GM13976 (cell line): ENCODE measurements around the gene CD300A.
"Not testable (repeated sequence)": the region's sequence is repeated elsewhere in the genome, so short reads cannot be mapped to it uniquely, and the experiment has no call there.

Experiments
- DNase-seq: peaks from one replicate; pipeline ENCODE4 v3.0.0; 2012; ENCODE audit warnings: low spot score
- CTCF ChIP-seq: IDR thresholded peaks from 2 replicates; pipeline ENCODE4 v1.5.1; 2012; ENCODE audit warnings: borderline replicate concordance, mild to moderate bottlenecking; ENCODE audit not compliant: insufficient read depth; ENCODE audit errors: extremely low read depth, missing control alignments, control extremely low read depth
- in situ Hi-C: fragments of 300-500 bp; cut with MboI; formaldehyde crosslinking; loops from one replicate; pipeline ENCODE4 v1.12.0; 2022; ENCODE audit warnings: low sequenced_read_pairs, mixed read lengths, inconsistent platforms; ENCODE audit not compliant: unreplicated experiment

Gene CD300A

GRCh38 chr17:74485841-74486240, 19.4 kb downstream of the CD300A start:
- no peak for TF ChIP-seq CTCF
- in situ Hi-C loops, result no loop called here
- peak; percentile 4 for DNase-seq

GRCh38 chr17:74488276-74488675, 21.8 kb downstream of the CD300A start:
- DNase-seq, in situ Hi-C loops: not testable (repeated sequence)

DNA sequence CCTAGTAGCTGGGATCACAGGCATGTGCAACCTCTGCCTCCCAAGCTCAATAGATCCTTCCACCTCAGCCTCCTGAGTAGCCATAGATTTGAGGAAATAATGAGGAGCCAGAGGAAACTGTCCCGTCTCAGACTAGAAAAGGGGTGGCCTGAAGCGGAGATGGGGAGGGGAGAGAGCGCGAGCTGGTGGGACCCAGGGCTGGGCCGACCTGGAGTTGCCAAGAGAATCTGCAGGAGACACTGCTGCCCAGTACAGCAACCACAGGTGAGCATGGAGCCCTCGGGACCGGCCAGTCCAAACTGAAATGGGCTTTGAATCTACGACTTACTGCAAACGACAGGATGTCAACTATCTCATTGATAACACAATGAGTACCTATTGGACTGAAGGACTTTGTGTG, 24.3 kb downstream of the CD300A start:
- TF ChIP-seq CTCF, result no peak
- peak; percentile 1 for DNase-seq
- in situ Hi-C loops, result no loop called here

DNA sequence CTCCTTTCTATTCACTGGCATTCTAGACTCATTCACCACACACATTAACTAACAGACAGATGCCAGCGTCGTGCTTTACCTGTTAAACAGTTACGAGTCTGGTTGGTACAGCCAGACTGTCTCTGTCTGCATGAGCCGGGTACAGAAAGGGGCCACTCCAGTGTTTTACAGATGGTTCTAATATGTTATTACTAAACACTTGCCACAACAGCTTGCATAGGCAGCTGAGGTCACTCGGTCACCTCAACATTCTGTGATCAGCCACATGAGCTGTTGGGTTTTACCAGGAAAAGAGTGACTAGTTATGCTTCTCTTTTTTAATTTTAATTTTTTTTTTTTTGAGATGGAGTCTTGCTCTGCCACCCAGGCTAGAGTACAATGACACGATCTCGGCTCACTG, 25.2 kb downstream of the CD300A start:
- peak; percentile 5 for DNase-seq
- TF ChIP-seq CTCF, result no peak
- in situ Hi-C loops, result no loop called here

GRCh38 chr17:74493331-74493833, 26.9 kb downstream of the CD300A start:
- TF ChIP-seq CTCF, result peak; percentile 76
- in situ Hi-C loops, result no loop called here
- DNase-seq, result peak; percentile 75

DNA sequence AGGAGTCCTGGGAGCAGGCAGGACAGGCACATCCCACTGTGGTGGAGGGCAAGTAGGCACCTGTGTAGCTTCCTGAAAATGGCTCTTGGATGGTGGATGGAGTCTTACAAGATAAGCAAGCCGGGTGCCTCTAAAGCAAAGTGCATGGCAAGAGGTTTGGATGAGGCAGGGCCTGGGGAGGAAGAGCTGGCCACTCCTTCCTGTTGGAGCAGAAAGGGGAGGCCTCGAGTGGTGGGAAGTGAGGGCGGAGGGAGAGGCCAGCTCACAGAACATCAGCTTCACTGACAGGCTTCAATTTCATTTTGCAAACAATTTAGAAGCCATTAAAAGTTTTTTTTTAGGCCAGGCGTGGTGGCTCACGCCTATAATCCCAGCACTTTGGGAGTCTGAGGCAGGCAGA, 31.0 kb downstream of the CD300A start:
- in situ Hi-C loops, result no loop called here
- no peak for TF ChIP-seq CTCF
- no peak for DNase-seq

DNA sequence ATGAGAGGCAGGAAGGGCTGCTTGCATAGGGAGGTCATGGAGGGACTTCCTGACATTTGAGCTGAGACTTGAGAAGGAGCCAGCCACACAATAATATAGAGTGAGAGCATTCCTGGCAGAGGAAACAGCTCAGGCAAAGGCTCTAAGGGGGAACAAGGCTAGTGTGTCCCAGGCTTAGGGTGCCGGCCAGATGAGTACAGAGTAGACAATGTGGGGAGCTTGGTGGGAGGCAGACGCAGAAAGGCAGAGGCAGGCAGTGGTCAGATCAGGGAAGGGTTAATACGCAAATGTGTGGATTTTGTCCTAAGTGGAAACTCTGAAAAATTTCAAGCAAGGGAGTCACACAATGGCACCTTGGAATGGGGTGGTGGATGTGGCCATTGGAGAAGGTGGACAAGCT, 33.6 kb downstream of the CD300A start:
- DNase-seq, result no peak
- in situ Hi-C loops, result no loop called here
- no peak for TF ChIP-seq CTCF

DNA sequence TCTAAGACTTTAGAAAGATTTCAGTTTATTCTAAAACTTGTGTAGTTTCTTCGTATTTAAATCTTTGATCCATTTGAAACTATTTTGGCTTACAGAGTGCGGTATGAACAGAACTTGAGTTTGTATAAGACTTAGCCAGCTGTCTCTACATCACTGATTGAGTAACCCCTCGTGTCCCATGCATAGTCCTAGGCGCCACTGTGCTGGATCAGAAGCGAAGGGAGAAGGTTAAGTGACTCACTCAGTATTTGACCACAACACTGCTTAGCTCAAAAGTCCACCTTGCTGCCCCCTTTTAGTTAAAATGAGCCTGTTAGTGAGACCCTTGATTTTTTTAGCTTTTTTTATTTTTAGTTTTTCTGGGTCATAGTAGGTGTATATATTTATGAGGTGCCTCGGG, 36.4 kb downstream of the CD300A start:
- no peak for DNase-seq
- no peak for TF ChIP-seq CTCF
- in situ Hi-C loops, result no loop called here

DNA sequence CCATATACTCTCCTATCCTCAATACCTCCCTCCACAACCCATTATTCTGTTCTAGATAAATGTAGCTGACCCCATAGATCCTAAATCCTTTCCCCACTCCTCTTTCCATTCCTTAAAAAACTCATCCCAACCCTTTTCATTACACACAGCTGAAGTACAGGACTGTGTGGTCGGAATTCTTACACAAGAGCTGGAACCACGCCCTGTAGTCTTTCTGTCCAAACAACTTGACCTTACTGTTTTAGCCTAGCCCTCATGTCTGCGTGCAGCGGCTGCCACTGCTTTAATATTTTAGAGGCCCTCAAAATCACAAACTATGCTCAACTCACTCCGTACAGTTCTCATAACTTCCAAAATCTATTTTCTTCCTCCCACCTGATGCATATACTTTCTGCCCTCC, 37.5 kb downstream of the CD300A start:
- DNase-seq, in situ Hi-C loops: not testable (repeated sequence)
